Chondrocyte (in vitro differentiated cells): ENCODE results near the gene TMEM240. TPM values are rescaled to one million over a fixed set of nuclear protein-coding genes. Genes with fewer than 3 reads are reported as not detected.

Source experiments
- DNase-seq: peaks from one replicate; pipeline ENCODE4 v3.0.0; 2021; ENCODE audit warnings: mixed read lengths, low spot score
- H3K27ac Mint-ChIP-seq: one replicate; pipeline ENCODE4 v1.8.0; 2021; ENCODE audit warnings: mild to moderate bottlenecking, moderate library complexity, mixed read lengths; ENCODE audit not compliant: unreplicated experiment
- H3K27me3 Mint-ChIP-seq: 2 replicates; pipeline ENCODE4 v1.8.0; 2021; ENCODE audit warnings: low read depth, mixed read lengths
- H3K36me3 Mint-ChIP-seq: 2 replicates; pipeline ENCODE4 v1.8.0; 2021; ENCODE audit warnings: low read depth, mixed read lengths
- H3K4me1 Mint-ChIP-seq: 2 replicates; pipeline ENCODE4 v1.8.0; 2021; ENCODE audit warnings: low read depth, mild to moderate bottlenecking, mixed read lengths
- H3K4me3 Mint-ChIP-seq: one replicate; pipeline ENCODE4 v1.8.0; 2021; ENCODE audit warnings: mild to moderate bottlenecking, moderate library complexity, mixed read lengths; ENCODE audit not compliant: unreplicated experiment
- H3K9me3 Mint-ChIP-seq: 2 replicates; pipeline ENCODE4 v1.8.0; 2021; ENCODE audit warnings: low read depth, mixed read lengths
- total RNA-seq: library from RNA; stranded (reverse); gene quantifications from 3 replicates; pipeline ENCODE4 v1.2.1, GENCODE V29; 2021
- TF ChIP-seq, protein P1 (sequence below): fragments of 200-600 bp; sonication (generic); IDR thresholded peaks from 2 replicates; pipeline ENCODE4 v1.5.0; 2021; ENCODE audit warnings: antibody characterized with exemption, mild to moderate bottlenecking, moderate library complexity

Gene TMEM240
- total RNA-seq, 1 donor from 2014 or later = 6.1 TPM

DNA sequence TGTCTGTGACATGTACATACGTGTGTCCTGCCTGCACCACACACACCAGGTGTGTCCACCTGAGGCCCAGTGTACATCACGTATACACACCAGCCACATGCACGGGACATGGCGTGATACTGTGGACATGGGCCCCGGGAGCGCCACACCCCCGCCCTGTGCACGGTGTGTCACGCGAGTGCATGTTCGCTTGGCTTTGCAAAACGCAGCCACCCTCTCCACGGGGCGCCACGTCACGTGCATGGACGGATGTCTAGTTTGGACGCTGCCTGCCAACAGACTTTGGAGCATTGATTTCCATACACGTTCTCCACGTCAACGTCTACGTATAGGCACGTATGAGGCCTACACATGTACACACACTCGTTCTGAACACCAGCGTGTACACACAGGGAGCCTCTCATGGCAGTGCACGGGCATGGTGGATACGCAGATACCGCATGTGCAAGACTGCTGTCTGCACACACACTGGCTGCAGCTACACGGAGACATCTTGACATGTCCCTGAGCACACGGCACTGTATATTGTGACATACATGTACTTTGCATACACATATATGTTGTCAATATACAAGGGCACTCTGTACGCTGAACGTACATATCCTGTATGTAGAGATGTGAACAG is 2.7 kb downstream of the TMEM240 start:
- H3K36me3 Mint-ChIP-seq = peaks cover 5% of the 10 kb centered on the region
- H3K27ac Mint-ChIP-seq = no peak overlapping the region
- no peak overlapping the region for H3K4me3 Mint-ChIP-seq

DNA sequence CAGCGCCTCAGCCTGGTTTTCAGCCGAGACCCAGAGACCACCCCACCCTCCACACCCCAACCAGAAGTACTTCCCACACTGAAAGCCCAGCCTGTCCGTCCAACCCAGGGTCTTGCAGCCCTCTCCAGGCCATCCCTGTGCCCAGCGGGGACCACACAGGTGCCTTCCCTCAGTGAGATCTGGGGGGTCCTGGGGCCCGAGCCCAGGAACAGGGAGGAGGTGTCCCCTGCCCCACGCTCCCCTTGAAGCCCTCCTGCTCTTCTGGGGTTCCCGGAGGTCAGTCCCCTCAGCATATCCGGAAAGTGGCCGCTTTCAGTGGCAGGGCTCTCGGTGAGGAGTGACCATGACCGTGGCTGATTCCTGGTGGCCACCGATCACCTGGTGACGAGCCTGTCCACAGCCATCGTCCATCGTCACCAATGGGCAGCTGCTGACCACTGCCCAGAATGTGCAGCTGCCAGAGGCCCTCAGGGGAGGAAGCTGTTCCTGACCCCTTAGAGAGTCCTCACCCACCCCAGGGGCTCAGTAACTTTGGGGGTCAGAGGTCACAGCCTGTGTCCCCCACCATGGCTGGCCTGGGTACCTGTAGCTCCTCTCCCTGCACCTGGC is 3.4 kb downstream of the TMEM240 start:
- H3K4me1 Mint-ChIP-seq = peaks cover 7% of the 10 kb centered on the region
- TF ChIP-seq, protein P1, sequence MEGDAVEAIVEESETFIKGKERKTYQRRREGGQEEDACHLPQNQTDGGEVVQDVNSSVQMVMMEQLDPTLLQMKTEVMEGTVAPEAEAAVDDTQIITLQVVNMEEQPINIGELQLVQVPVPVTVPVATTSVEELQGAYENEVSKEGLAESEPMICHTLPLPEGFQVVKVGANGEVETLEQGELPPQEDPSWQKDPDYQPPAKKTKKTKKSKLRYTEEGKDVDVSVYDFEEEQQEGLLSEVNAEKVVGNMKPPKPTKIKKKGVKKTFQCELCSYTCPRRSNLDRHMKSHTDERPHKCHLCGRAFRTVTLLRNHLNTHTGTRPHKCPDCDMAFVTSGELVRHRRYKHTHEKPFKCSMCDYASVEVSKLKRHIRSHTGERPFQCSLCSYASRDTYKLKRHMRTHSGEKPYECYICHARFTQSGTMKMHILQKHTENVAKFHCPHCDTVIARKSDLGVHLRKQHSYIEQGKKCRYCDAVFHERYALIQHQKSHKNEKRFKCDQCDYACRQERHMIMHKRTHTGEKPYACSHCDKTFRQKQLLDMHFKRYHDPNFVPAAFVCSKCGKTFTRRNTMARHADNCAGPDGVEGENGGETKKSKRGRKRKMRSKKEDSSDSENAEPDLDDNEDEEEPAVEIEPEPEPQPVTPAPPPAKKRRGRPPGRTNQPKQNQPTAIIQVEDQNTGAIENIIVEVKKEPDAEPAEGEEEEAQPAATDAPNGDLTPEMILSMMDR = no peak
- H3K9me3 Mint-ChIP-seq = peaks cover 2% of the 10 kb centered on the region
- no peaks in the 10 kb centered on the region for H3K27me3 Mint-ChIP-seq
- peaks cover 7% of the 10 kb centered on the region for H3K36me3 Mint-ChIP-seq
- no peak for DNase-seq
- no peak overlapping the region for H3K4me3 Mint-ChIP-seq
- H3K27ac Mint-ChIP-seq = no peak overlapping the region

More for the DNA sequence above, 2.7 kb downstream of the TMEM240 start:
- Mint-ChIP-seq H3K27me3 (no peaks in the 10 kb centered on the region), H3K9me3 (no peaks in the 10 kb centered on the region), H3K4me1 (peaks cover 7% of the 10 kb centered on the region)
- TF ChIP-seq, protein P1 = no peak
- DNase-seq = no peak

DNA sequence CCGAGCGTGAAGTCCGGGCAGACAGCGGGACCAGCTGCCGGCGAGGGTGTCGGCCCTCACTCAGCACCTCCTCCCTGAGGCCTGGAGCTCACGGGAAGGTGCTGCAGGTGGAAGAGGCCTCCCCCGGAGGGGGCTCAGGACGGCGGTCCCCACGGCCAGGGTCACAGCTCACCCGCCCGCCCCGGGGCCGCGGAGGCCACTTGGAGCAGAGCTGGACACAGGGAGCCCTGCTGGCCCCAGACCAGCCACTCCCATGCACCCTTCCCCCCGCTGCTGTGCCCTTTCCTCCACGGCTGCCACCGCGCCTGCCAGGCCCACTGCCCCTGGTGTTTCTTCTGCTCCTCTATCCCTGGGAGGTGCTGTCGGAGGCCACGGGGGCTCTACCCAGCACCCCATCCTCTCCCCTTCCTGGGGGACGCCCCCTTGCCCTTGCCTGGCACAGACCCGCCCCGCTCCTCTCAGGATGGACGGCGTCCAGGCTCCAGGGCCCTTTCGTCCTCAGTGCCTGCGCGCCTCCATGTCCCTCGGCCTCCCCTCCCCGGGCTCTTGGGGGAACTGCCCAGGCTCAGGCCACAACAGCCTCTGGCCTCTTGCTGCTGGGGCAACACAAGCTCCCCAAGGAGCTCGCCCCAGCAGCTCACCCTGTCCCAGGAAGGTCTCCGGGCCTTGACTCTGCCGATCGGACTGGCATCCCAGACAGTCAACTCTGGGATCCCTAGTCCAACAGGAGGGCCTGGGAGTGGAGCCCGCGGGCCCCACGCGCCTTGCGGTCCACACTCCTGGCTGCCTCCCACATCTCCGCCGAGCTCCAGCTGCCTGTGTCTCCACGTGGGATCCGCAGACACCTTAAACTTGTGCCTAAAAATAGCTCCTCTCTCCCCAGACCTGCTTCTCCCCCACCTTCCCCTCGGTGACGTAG is 4.1 kb downstream of the TMEM240 start:
- Mint-ChIP-seq H3K36me3 (peaks cover 5% of the 10 kb centered on the region), H3K4me3 (no peak overlapping the region), H3K9me3 (peaks cover 5% of the 10 kb centered on the region), H3K27ac (no peak overlapping the region), H3K27me3 (no peaks in the 10 kb centered on the region), H3K4me1 (peaks cover 7% of the 10 kb centered on the region)
- TF ChIP-seq, protein P1 = no peak
- no peak for DNase-seq

DNA sequence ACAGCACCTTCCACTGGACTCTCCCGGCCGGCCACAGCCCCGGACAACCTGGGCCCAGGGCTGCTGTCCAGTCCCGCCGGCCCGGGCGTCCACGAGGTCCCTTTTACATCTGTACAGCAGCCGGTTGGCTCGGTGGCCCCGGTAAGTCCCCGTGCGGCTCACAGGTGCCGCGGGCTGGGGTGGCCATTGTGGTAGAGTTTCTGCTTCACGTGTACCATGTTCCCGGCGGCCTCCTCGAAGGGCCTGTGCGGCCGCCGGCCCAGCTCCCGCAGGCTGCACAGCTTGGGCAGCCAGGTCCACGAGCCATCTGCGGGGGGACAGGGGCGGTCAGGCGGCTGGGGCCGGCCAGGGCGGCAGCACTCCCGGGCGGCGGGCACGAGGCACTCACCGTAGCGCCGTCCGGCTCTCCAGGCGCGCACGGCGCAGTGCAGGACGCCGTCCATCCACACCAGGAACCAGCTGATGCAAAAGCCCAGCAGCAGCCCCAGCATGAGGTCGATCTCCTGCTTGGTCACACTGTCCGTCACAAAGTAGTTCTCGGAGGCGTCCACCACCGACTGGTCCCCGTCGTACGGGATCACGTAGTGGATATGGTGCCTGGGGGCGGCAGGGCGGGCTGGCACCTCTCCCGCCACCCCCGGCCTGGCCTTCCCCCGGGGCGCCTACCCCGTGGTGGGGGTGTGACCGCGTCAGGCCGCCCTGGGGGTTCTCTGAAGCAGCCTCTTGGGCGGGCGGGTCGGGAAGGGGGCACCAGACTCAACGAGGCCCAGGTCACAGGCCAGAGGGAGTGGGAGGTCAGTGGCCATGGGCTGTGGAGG is 5.0 kb downstream of the TMEM240 start:
- H3K36me3 Mint-ChIP-seq = peaks cover 7% of the 10 kb centered on the region
- H3K27me3 Mint-ChIP-seq = no peaks in the 10 kb centered on the region
- no peak for DNase-seq
- H3K4me3 Mint-ChIP-seq = no peak overlapping the region
- no peak overlapping the region for H3K27ac Mint-ChIP-seq
- peaks cover 5% of the 10 kb centered on the region for H3K9me3 Mint-ChIP-seq
- peaks cover 7% of the 10 kb centered on the region for H3K4me1 Mint-ChIP-seq
- TF ChIP-seq, protein P1 = no peak
